ENCODE measurements around the gene TRIM32.

- TF ChIP-seq, protein P1, sequence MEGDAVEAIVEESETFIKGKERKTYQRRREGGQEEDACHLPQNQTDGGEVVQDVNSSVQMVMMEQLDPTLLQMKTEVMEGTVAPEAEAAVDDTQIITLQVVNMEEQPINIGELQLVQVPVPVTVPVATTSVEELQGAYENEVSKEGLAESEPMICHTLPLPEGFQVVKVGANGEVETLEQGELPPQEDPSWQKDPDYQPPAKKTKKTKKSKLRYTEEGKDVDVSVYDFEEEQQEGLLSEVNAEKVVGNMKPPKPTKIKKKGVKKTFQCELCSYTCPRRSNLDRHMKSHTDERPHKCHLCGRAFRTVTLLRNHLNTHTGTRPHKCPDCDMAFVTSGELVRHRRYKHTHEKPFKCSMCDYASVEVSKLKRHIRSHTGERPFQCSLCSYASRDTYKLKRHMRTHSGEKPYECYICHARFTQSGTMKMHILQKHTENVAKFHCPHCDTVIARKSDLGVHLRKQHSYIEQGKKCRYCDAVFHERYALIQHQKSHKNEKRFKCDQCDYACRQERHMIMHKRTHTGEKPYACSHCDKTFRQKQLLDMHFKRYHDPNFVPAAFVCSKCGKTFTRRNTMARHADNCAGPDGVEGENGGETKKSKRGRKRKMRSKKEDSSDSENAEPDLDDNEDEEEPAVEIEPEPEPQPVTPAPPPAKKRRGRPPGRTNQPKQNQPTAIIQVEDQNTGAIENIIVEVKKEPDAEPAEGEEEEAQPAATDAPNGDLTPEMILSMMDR (conservative IDR thresholded peaks at IDR 0.05; ENCODE audit: low read length), result no peak
- no peak for TF ChIP-seq EZH2phosphoT487 (IDR thresholded peaks at IDR 0.05; ENCODE audit: borderline replicate concordance)
These were observed 5.5 kb downstream of the TRIM32 start for GRCh38 chr9:116692616-116693015.

All from Loucy (cell line).